GM19395 (cell line): ENCODE results near the gene THADA.
"Not testable (repeated sequence)": the region's sequence is repeated elsewhere in the genome, so short reads cannot be mapped to it uniquely, and the experiment has no call there.

ENCODE experiments used
- ATAC-seq: cut with Tn5 transposase; IDR thresholded peaks from one replicate; pipeline ENCODE4 v1.9.1; 2021; ENCODE audit warnings: mild to moderate bottlenecking, moderate library complexity; ENCODE audit not compliant: unreplicated experiment

The THADA gene

DNA sequence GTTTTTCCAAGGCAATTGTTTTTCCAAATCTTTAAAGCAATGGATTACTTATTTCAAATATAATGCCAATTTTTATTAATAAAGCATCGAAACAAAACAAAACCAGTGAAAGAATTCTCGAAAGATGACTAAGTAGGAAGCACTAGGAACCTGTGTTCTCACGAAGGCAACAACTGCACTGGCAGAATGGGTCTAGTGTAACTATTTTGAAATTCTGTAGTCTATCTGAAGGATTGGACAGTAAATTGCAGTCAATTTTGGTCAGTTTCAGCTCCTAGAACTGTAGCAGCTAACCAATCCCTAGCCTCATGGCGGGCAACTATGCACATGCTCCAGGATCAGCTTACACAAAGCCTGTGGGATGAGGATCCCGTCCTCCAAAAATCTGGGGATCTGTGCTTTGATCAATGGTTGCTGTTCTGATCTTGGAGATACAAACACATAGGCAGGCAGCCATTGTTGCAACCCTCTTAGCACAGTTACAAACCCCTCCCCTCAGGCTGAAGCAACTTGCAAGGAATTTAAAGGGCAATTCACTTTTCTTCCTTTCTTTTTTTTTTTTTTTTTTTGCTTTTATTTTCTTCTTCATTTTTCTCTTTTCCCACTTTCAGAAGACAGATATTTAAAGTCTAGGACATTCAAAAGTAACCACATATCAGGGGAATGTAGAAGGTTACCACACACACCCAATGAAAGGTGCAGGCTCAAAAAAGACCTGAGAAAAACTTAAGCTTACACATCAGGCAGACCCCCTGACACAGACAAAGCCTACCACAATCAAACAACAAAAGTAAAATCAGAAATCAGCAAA lies 147.6 kb downstream of the THADA start:
- ATAC-seq, result no peak

DNA sequence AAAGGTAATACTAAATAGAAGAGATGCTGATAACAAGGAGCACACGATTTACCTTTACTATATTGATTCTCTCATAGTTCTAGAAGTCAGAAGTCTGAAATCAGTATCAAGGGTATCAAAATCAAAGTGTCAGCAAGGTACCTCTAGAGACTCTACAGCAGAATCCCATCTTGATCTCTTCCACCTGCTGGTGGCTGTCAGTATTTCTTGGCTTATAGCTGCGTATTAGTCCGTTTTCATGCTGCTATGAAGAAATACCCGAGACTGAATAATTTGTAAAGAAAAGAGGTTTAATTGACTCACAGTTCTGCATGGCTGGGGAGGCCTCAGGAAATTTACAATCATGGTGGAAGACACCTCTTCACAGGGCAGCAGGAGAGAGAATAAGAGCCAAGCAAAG lies 149.1 kb downstream of the THADA start:
- not testable (repeated sequence) for ATAC-seq

DNA sequence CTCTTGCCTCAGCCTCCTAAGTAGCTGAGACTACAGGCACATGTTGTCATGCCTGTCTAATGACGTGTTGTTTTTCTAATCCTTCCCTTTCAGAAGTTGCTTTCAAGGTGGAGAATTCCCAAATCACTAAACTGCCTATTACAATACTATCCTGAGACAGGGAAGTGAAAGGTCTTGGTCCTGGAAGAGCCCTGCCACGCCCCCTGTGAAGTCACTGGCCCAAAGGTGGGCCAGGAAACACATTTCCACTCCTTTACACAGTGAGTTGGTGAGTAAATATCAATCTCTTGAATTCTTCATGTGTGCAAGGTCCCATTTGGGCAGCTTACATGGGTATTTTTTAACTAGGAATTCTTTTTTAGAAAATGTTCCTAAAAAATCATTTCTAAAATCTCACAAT lies 150.1 kb downstream of the THADA start:
- no peak for ATAC-seq

DNA sequence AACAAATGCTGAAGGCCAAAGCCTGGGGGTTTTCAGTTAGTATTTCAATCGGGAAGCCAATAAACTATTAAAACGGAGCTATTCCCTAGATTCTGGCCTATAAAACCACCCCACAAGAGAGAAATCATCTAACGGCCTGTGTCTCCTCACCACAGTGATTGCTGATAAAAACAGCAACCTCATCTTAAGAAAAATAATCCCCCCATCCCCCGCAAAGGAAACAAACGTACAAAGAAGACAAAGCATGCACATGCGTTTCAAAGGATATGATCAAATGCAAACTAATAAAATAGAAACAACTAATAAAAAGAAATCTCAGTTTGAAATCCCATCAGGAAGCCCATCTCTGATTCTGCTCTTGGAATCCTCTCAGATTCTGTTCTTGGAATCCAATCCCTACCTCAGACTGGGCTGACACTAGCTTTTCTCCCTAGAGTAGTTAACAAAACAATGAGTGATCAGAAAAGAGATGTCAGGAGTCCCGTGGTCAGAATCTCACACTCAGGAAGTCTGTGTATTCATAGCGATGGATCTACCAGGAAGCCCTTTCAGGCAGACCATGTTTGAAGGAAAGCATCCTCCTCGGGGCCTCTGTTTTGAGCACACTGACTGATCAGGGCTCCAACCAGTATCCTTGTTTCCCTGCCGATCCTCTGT lies 150.7 kb downstream of the THADA start:
- no peak for ATAC-seq

DNA sequence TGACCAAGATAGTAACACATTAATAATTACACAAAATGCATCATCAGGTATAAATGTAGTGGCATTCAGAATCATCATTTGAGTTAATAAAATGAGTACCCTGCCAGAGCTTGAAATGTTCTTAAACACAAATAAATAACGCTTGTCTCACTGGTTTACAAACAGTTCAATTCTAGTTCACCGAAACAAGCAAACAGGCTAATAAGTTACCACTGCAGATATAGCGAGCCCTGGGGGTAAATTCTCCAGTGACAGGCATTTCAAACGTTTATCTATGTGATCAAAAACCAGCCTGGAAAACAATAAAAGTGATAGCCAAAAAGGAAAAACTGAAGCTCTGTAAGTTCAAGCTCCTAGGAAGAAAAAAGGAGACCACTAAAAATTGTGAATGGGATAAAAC lies 152.6 kb downstream of the THADA start:
- ATAC-seq, result no peak

DNA sequence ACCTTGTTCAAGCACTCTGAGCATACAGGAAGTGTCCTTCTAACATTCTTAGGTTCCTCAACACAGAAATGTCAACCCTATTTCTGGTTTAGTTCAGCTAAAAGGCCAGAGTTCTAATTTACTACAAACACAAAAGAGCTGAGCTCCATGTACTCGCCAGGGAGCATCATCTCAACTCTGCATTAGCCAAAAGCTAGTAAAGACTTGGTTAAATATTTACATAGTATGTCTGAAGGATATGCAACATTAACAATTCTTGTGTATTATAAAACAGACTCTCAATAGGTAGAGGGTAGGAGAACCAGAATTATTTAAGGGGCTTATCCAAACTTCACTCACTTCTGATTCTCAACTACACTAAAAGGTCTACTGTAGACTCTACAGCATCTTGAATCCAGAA lies 154.6 kb downstream of the THADA start:
- no peak for ATAC-seq

DNA sequence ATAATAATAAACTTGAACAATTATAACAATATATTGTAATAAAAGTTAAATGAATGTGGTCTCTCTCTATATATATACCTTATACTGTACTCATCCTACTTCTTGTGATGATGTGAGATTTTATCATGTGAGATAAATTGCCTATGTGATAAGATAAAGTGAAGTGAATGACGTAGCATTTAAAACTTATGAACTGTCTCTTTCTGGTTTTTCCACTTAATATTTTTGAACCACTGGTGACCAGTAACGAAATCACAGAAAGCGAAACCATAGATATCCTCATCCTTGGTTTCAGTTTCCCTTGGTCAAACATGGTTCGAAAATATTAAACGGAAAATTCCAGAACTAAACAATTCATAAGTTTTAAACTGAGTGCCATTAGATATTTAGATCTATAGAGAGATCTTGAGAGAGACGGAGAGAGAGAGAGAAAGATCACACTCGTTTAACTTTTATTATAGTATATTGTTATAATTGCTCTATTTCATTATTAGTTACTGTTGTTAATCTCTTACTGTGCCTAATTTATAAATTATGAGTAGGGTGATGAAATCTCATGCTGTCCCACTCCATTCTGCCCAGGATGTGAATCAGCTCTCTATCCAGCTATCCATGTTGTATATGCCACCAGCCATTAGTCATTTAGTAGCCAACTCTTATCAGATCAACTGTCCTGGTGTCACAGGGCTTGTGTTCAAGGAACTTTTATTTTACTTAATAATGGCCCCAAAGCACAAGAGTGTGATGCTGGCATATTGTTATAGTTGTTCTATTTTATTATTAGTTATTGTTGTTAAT lies 156.8 kb downstream of the THADA start:
- ATAC-seq, result no peak

DNA sequence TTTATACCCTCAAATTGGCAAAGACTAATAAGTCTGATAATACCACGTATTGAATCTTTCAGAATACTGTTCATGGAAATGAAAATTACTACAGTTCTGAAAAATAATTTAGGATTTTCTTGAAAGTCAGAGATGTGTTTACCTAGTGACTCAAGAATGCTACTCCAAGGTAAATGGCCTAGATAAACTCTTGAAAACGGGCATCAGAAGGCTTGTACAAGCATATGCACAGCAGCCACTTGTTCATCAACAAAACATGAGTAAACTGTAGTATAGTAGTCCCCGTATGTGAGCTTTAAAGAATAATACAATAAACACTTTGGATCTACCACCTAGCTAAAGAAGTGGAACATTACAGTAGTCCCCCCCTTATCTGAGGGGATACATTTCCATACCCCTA lies 157.5 kb downstream of the THADA start:
- ATAC-seq, result no peak

DNA sequence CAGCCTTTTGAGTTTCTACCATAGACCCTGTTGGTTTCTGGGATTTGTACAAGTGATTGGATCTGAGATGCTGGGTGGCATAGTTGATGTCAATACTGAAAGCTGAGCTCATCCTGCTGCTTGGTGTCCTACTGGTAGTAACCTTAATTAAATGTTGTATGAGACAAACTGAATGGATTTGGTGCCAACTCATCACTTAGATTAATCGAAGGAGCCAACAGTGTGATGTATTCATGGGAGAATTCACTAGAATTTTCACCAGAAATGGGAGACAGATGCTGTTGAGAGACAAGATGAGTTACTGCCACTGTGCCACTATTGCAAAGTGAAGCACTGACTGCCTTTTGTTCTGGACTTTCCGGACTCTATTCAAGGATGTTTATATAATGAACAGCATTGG lies 158.5 kb downstream of the THADA start:
- no peak for ATAC-seq

DNA sequence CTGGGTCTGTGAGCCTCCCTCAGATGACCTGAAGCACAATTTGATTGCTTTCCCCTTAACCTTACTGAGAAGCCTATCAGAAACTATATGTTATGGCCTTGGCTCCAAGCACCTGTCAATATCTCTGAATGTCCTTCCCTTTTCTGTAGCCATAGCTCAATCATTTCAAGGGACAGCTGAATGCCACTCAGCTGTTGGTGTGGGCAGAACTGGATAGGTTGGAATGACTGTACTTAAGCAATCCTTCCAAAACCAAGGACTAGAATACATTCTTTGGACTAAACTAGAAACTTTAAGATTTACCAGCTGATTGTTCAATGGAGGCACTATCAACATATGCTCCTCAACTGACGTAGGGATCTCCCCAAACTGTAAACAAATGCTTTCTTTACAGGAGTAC lies 159.4 kb downstream of the THADA start:
- no peak for ATAC-seq

DNA sequence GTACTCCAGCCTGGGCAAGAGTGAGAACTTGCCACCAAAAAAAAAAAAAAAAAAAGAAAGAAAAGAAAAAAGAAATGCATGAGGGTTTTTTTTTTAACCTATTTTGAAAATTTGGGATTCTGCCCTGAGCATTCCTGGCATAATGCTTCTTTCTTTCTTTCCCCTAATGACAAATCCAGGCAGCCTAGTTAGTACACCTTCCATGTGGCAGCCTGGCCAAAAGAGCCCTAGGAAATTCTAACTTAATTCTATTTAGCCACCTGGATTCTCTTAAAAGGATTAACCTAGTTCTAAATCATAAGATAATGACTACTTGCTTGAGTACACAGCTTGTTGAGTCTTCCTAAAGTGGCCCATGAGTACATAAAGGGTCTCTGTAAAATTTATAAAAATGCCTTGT lies 160.1 kb downstream of the THADA start:
- no peak for ATAC-seq

DNA sequence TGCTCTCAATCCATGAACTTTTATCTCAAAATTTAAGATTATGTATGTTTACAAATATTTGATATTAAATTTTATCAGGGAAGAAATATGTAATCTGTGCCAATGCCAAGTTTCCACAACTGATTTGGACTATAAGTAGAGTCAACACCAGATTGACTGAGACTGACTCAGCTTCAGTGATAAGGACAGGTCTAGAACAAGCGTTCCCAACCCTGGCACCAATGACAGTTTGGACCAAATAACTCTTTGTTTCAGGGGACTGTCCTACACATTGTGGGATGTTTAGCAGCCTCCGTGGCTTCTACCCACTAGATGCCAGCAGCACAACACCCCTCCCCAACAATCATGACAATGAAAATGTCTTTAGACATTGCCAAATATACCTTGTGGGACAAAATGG lies 165.3 kb downstream of the THADA start:
- no peak for ATAC-seq

DNA sequence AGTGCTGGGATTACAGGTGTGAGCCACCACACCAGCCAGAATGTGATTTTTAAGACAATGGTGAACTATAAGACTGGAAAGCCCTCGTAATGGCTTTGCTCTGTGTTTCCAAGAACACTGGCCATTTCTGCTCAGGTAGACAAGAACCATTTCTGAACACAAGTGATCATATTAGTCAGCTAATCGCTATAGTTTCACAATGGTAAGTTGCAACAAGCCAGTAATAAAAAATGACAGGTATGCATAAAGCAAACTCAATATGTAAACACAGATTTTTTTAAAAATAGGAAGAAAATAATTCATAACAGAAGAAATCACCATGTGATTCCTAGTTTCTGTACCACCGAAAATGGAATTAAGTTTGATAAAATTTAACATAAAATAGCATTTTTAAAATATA lies 166.5 kb downstream of the THADA start:
- ATAC-seq, result no peak

DNA sequence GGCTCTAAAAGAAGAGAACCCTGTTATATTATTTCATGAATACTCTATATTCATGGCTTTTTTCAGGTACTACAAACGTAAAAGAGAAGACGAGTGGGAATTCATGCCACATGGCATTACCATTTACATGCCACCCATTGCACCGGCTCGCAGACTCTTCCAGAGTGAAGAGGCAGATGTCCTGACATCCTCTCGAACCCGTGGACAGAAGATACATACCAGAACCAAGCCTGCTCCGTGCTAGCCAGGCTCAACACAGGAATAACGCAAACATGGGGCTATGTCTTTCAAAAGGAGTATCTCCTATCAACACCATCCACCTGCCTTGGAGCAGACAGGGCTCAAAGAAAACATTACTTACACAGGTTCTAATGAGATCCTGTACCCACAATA lies 168.8 kb downstream of the THADA start:
- ATAC-seq, result no peak

DNA sequence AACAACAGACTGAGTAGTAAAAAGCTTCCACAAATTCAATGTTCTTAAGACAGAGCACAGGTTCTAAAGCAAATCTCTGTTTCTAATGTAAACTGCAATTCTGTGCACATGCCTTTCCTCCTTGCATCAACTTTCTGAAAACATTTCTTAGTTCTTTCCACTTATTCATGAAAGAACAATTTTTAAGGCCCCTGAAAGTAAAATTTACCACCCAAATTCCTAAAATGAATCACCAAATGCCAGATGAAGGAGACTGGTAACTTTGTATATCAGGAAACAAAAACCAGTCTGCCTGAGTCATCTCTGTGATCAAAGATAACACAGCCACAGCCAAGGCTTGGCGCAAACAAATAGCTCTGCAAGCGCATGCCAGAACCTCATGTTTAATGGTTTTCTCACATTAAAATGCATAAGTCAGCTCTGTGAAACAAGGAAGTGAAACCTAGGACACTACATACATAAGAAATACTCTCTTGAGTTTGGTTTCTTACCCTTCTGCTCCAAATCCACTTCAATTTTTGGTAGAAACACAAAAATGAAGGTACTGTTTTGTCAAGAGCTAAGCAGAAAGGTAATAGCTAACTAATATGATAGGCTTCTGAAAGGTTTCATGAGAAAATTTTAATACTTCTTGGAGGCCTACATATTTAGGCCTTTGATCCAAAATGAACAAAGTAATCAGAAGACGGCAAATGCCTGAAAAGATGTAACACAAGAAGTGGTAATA lies 169.4 kb downstream of the THADA start:
- peak; percentile 93 for ATAC-seq

DNA sequence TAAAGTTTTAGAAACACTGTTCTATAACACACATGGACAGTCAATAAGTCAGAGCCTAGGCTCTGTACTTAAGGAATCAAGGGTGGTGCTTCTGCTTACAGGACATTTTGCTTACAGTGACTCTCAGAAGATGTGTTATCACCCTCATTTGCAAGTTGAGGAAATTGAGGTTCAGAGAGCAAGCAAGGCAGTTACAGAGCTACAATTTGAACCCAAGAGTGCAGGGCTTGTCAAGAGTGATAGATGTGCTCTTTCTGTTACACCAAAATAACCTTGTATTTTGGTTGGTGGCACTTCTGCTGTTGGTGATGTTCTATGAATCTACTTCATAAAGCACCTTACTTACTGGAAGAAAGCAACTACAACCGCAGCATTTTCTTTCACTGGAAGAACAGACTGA lies 170.2 kb downstream of the THADA start:
- ATAC-seq, result no peak

DNA sequence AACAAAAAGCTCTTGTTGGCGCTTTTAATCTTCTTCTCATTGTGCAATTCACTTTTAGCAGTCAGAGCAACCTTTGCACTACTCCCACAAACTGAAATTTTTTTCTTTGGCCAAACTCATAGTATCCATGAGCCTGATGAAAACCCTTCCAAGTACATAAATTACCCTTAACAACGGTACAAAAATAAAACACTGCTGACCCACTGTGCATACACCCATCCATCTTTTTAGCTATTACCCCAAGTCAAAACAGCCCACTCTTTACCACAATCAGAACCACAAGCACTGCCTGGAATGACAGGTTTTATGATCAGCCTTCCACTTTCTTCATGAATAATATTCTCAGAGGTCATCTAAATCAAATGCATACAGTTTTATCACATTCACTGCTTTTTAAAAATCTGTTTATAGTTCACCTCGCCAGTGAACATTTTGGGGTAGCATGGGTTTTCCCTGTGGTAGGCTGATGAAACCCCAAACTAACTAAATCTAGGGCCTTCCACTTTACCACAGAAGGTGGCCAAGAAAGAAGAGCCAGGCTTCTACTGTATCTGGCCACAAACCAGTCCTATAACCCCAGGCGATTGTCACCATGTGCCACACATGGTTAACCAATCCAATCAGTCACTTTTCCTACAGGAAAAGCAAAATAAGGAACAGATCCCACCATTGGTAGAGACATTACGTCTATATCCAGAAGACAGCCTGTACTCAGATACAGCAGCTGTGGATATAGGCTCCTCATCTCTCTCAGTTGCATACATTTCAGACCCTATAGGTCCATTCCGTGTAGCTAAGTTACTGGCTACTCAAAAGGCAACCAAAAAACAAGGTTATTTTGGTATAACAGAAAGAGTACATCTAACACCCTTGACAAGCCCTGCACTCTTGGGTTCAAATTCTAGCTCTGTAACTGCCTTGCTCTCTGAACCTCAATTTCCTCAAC lies 171.3 kb downstream of the THADA start:
- ATAC-seq, result no peak

DNA sequence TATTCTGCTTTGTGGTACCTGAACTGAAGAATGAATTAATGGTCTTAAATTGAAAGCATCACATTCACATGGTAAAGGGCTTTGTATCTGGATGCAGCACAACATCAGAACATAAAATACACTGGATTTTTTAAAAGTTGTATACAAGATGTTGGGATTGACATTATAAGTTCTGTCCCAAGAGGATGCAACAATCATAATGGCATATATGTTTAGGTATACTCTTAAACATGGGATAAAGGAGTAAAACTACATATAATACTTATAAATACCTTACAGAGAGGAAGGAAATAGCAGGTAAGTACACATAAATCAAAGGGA lies 171.9 kb downstream of the THADA start:
- ATAC-seq, result no peak

DNA sequence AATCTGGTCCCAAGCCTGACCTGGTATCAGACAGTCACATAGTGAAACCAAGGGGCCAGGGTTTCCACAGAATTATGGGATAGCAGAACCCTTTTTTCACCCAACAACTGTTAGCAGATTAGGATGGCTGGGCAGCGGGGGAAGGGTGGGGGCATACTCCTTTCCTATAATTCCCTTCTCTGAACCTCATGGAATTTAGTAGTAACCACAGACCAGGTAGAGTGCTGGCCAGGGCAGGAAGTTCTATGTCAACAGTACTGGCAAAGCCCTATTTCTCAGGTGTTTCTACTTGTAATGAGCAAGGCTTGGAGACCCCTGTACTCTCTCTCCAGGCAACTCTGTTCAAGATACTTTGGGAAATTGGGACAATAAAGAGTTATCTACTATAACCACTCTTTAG lies 174.6 kb downstream of the THADA start:
- no peak for ATAC-seq

DNA sequence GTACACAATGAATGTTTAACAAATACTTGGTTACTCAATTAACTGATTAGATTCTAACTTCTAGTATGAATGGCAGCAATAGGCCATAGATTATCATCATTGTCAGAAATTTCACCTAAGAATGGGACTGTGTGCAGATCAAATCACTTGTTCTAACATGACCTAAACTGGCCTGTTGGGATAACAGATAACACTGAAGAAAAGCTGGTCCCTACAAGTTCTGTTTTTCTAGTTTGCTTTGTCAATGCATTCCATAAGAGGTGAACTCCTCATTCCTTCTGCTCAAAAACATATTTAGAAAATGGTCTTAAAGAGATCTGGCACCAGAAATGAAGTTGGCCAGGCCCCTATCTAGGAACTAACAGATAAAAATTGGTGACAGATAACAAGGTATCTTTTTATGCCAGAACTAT lies 175.4 kb downstream of the THADA start:
- ATAC-seq, result no peak
